SK-N-SH treated with all-trans-retinoic acid at 6 μM for 48 hours (cell line): ENCODE results near the gene NOTCH2.

Experiments used
- ATAC-seq: fragments of 200-7000 bp; cut with Tn5 transposase; 3 replicates; pipeline ENCODE4 v1.9.1; 2020; ENCODE audit warnings: mild to moderate bottlenecking, moderate library complexity
- BACH2 ChIP-seq: fragments of 250-450 bp; sonication (Bioruptor Pico); IDR thresholded peaks from 2 replicates; pipeline ENCODE4 v1.9.0; 2021; ENCODE audit warnings: mild to moderate bottlenecking, borderline replicate concordance
- CREB5 ChIP-seq: fragments of 250-450 bp; sonication (Bioruptor Pico); IDR thresholded peaks from 2 replicates; pipeline ENCODE4 v1.5.1; 2020; ENCODE audit warnings: low read depth, mild to moderate bottlenecking, moderate library complexity
- CSDC2 ChIP-seq: fragments of 250-450 bp; sonication (Bioruptor Pico); IDR thresholded peaks from 2 replicates; pipeline ENCODE4 v1.5.0; 2020; ENCODE audit warnings: mild to moderate bottlenecking, moderate library complexity
- CSRNP3 ChIP-seq: fragments of 250-450 bp; sonication (Bioruptor Pico); IDR thresholded peaks from 2 replicates; pipeline ENCODE4 v1.5.1; 2021; ENCODE audit warnings: mild to moderate bottlenecking, moderate library complexity
- ESRRG ChIP-seq: fragments of 250-450 bp; sonication (Bioruptor Pico); IDR thresholded peaks from 2 replicates; pipeline ENCODE4 v1.6.1; 2021; ENCODE audit warnings: mild to moderate bottlenecking
- GLIS3 ChIP-seq: fragments of 250-450 bp; sonication (Bioruptor Pico); IDR thresholded peaks from 2 replicates; pipeline ENCODE4 v1.5.0; 2020; ENCODE audit warnings: mild to moderate bottlenecking, moderate library complexity
- ISL1 ChIP-seq: fragments of 250-450 bp; sonication (Bioruptor Pico); IDR thresholded peaks from 2 replicates; pipeline ENCODE4 v2.1.2; 2022; ENCODE audit warnings: mild to moderate bottlenecking, moderate library complexity
- OSR1 ChIP-seq: fragments of 250-450 bp; sonication (Bioruptor Pico); IDR thresholded peaks from 2 replicates; pipeline ENCODE4 v1.8.0; 2022; ENCODE audit warnings: moderate library complexity, mild to moderate bottlenecking, inconsistent platforms
- PATZ1 ChIP-seq: fragments of 250-450 bp; sonication (Bioruptor Pico); IDR thresholded peaks from 2 replicates; pipeline ENCODE4 v1.8.0; 2020; ENCODE audit warnings: mild to moderate bottlenecking, moderate library complexity, borderline replicate concordance
- POU6F1 ChIP-seq: fragments of 250-450 bp; sonication (Bioruptor Pico); IDR thresholded peaks from 2 replicates; pipeline ENCODE4 v1.8.0; 2021; ENCODE audit warnings: low read depth, mild to moderate bottlenecking, moderate library complexity, borderline replicate concordance
- PPARA ChIP-seq: fragments of 250-450 bp; sonication (Bioruptor Pico); IDR thresholded peaks from 2 replicates; pipeline ENCODE4 v1.5.0; 2020; ENCODE audit warnings: mild to moderate bottlenecking, borderline replicate concordance
- RARB ChIP-seq: fragments of 250-450 bp; sonication (Bioruptor Pico); IDR thresholded peaks from 2 replicates; pipeline ENCODE4 v1.8.0; 2021; ENCODE audit warnings: mild to moderate bottlenecking, moderate library complexity
- SNAI2 ChIP-seq: fragments of 250-450 bp; sonication (Bioruptor Pico); IDR thresholded peaks from 2 replicates; pipeline ENCODE4 v1.5.0; 2020; ENCODE audit warnings: mild to moderate bottlenecking, moderate library complexity
- TCF4 ChIP-seq: fragments of 250-450 bp; sonication (Bioruptor Pico); IDR thresholded peaks from 2 replicates; pipeline ENCODE4 v1.8.0; 2021; ENCODE audit warnings: mild to moderate bottlenecking, moderate library complexity, borderline replicate concordance
- TOX ChIP-seq: fragments of 250-450 bp; sonication (Bioruptor Pico); IDR thresholded peaks from 2 replicates; pipeline ENCODE4 v1.8.0; 2021; ENCODE audit warnings: mild to moderate bottlenecking, moderate library complexity, borderline replicate concordance
- TSHZ2 ChIP-seq: fragments of 250-450 bp; sonication (Bioruptor Pico); IDR thresholded peaks from 2 replicates; pipeline ENCODE4 v1.5.0; 2020; ENCODE audit warnings: mild to moderate bottlenecking, moderate library complexity
- ZFP3 ChIP-seq: fragments of 250-450 bp; sonication (Bioruptor Pico); IDR thresholded peaks from 2 replicates; pipeline ENCODE4 v1.5.0; 2020; ENCODE audit warnings: mild to moderate bottlenecking, moderate library complexity
- ZFP30 ChIP-seq: fragments of 450-650 bp; formaldehyde crosslinking; IDR thresholded peaks from 2 replicates; pipeline ENCODE4 v1.5.0; 2022; ENCODE audit warnings: mild to moderate bottlenecking, moderate library complexity
- ZNF565 ChIP-seq: fragments of 450-650 bp; formaldehyde crosslinking; conservative IDR thresholded peaks from 2 replicates; pipeline ENCODE4 v1.5.0; 2020; ENCODE audit warnings: low read depth, mild to moderate bottlenecking, moderate library complexity
- ZNF70 ChIP-seq: fragments of 450-650 bp; formaldehyde crosslinking; IDR thresholded peaks from 2 replicates; pipeline ENCODE4 v1.5.0; 2020; ENCODE audit warnings: mild to moderate bottlenecking, moderate library complexity

The NOTCH2 gene

GRCh38 chr1:119935915-119936314, 133.5 kb downstream of the NOTCH2 start:
- no peak for ATAC-seq
- no peak for TF ChIP-seq RARB
- no peak for TF ChIP-seq TOX (CRISPR knock-in tag)
- no peak for TF ChIP-seq CSRNP3 (CRISPR knock-in tag)
- TF ChIP-seq ZFP3 = no peak

- ATAC-seq = no peak
- TF ChIP-seq PATZ1 (CRISPR knock-in tag) (no peak), PPARA (CRISPR knock-in tag) (no peak), ZNF70 (no peak), RARB (no peak), ISL1 (CRISPR knock-in tag) (no peak), CSRNP3 (CRISPR knock-in tag) (no peak), ZFP3 (no peak), ZFP30 (no peak), TSHZ2 (no peak), ESRRG (no peak), OSR1 (no peak), TOX (CRISPR knock-in tag) (no peak), CREB5 (no peak), TCF4 (CRISPR knock-in tag) (no peak), SNAI2 (no peak), BACH2 (no peak)
These were observed 134.1 kb downstream of the NOTCH2 start for GRCh38 chr1:119935373-119935772.

- ATAC-seq = no peak
- TF ChIP-seq TCF4 (CRISPR knock-in tag) (no peak), POU6F1 (CRISPR knock-in tag) (no peak), PPARA (CRISPR knock-in tag) (no peak), GLIS3 (CRISPR knock-in tag) (no peak), CSDC2 (CRISPR knock-in tag) (no peak), RARB (no peak), PATZ1 (CRISPR knock-in tag) (no peak), SNAI2 (no peak), ZNF565 (no peak), CSRNP3 (CRISPR knock-in tag) (no peak), ISL1 (CRISPR knock-in tag) (no peak), ESRRG (no peak), ZFP30 (no peak), OSR1 (no peak)
These were observed 136.1 kb downstream of the NOTCH2 start for GRCh38 chr1:119933397-119933796.
